LNCAP (cell line): ENCODE results near the gene ELK3.

Source experiments
- CTCF ChIP-seq: fragments of 450-650 bp; IDR thresholded peaks from 2 replicates; pipeline ENCODE4 v1.5.1; 2017; ENCODE audit warnings: mild to moderate bottlenecking

Gene ELK3

GRCh38 chr12:96208346-96208745 is 14.2 kb downstream of the ELK3 start:
- no peak for TF ChIP-seq CTCF

- peak; percentile 28; the same call in 1 of the 2 replicates for TF ChIP-seq CTCF
Measured at GRCh38 chr12:96208801-96209549, 14.8 kb downstream of the ELK3 start.

- TF ChIP-seq CTCF, result no peak
Measured at GRCh38 chr12:96210376-96211055, 16.3 kb downstream of the ELK3 start.

GRCh38 chr12:96211988-96212387 is 17.8 kb downstream of the ELK3 start:
- TF ChIP-seq CTCF, result no peak

- no peak for TF ChIP-seq CTCF
Measured at GRCh38 chr12:96212456-96213375, 18.5 kb downstream of the ELK3 start.

- TF ChIP-seq CTCF, result no peak
Measured at GRCh38 chr12:96213869-96214268, 19.7 kb downstream of the ELK3 start.

- no peak for TF ChIP-seq CTCF
Measured at GRCh38 chr12:96215919-96216273, 21.7 kb downstream of the ELK3 start.
